ENCODE results near the gene NEK8. TPM values are rescaled to one million over a fixed set of nuclear protein-coding genes. Genes with fewer than 3 reads are reported as not detected.

Gene NEK8
- total and polyA plus RNA-seq, 2 of the 8 experiments (the other 6 are each of a cell fraction or from before 2014, with no cell fraction given) = 14.9 to 23.3 TPM

GRCh38 chr17:28765038-28765437 lies 36.5 kb downstream of the NEK8 start:
- Histone ChIP-seq H2AK5ac (ENCODE audit: low read depth, low read length) (no peak overlapping the region), H2BK15ac (ENCODE audit: low read length) (no peak overlapping the region), H3K56ac (replicated peaks; ENCODE audit: insufficient read length, low read depth, low read length) (no peak overlapping the region), H3K27ac (ENCODE audit: low read depth, low read length) (no peak overlapping the region), H2BK120ac (replicated peaks; ENCODE audit: low read depth, low read length) (no peak overlapping the region), H3K4me1 (replicated peaks in 1 of 4; ENCODE audit: control insufficient read depth in 3 of 4, insufficient read depth in 4 of 4, low read length in 3 of 4) (peaks cover 9 to 25% (median 17%) of the 10 kb centered on the region in 4 experiments; a peak in 6 of 7 replicates), H4K8ac (ENCODE audit: extremely low read depth, insufficient read depth, low read length) (no peak overlapping the region), H2BK12ac (ENCODE audit: low read depth, low read length) (no peak overlapping the region), H3K23me2 (ENCODE audit: low read depth, low read length) (peaks cover 4% of the 10 kb centered on the region; the same call in 1 of the 2 replicates), H4K20me1 (replicated peaks in 1 of 2; ENCODE audit: control insufficient read depth in 1 of 2, insufficient read depth in 2 of 2, low read length in 2 of 2) (peaks cover 0 to 2% of the 10 kb centered on the region in 2 experiments), H3K4me2 (ENCODE audit: insufficient read depth in 1 of 2, low read depth in 2 of 2, low read length in 2 of 2) (no peak overlapping the region), H3K18ac (ENCODE audit: extremely low read depth, low read length) (no peak overlapping the region), H3K9me3 (ENCODE audit: insufficient read depth in 2 of 2, low read depth in 1 of 2, low read length in 1 of 2) (no peaks in the 10 kb centered on the region), H2BK5ac (ENCODE audit: low read depth, low read length) (peak overlapping the region; percentile 18; the same call in 1 of the 2 replicates), H3K79me1 (ENCODE audit: low read depth, low read length) (peaks cover 2% of the 10 kb centered on the region; the same call in 1 of the 2 replicates), H3K79me2 (ENCODE audit: control insufficient read depth in 1 of 2, insufficient read depth in 2 of 2, low read length in 2 of 2) (peaks cover 0 to 14% of the 10 kb centered on the region in 2 experiments; a peak in 2 of 4 replicates), H2BK20ac (ENCODE audit: low read length) (no peak overlapping the region), H4K91ac (replicated peaks; ENCODE audit: insufficient read length, low read length) (no peak overlapping the region), H3K9ac (replicated peaks in 1 of 4; ENCODE audit: extremely low read depth in 1 of 4, low read depth in 3 of 4, low read length in 3 of 4) (no peak overlapping the region), H3K36me3 (ENCODE audit: control insufficient read depth in 2 of 4, insufficient read depth in 4 of 4, low read length in 3 of 4) (peaks cover 0 to 17% (median 11%) of the 10 kb centered on the region in 4 experiments; a peak in 5 of 8 replicates), H4K5ac (ENCODE audit: insufficient read length, low read depth, low read length) (no peak overlapping the region), H2AFZ (ENCODE audit: low read length) (no peak overlapping the region), H3K4ac (replicated peaks; ENCODE audit: insufficient read length, low read depth, low read length) (no peak overlapping the region), H3K14ac (ENCODE audit: insufficient read length) (no peak overlapping the region), H3K23ac (ENCODE audit: insufficient read length) (no peak overlapping the region), H3K4me3 (ENCODE audit: extremely low read depth in 1 of 4, insufficient read depth in 2 of 4, low read depth in 3 of 4, low read length in 4 of 4) (no peak overlapping the region), H3K27me3 (replicated peaks in 1 of 4; ENCODE audit: control insufficient read depth in 3 of 4, extremely low read depth in 1 of 4, insufficient read depth in 3 of 4, low read length in 3 of 4) (no peaks in the 10 kb centered on the region)
- DNase-seq (ENCODE audit: low read depth in 1 of 2, low spot score in 2 of 2) = no peak
- CTCF ChIA-PET (ENCODE audit: partially characterized antibody) = interaction anchor here (0.5 to 7.3 kb wide), 29 partner anchors 9 to 1345 kb away, joined by 3 to 134 read pairs (median 13); partner anchors contain the start of genes DHRS13, FAM222B, FLOT2 and NEK8
- FAIRE-seq = no peak
- POLR2A ChIA-PET (ENCODE audit: partially characterized antibody) = interaction anchor here (1.1 to 11.4 kb wide), 5 partner anchors 9 to 45 kb away, joined by 3 to 240 read pairs (median 5); partner anchors contain the start of genes RPL23A and TRAF4
- TF ChIP-seq RFX5 (IDR thresholded peaks at IDR 0.05; ENCODE audit: borderline replicate concordance, low read depth, low read length) (no peak), SUZ12 (IDR thresholded peaks at IDR 0.05; ENCODE audit: low read length) (no peak)
- WGBS, 2 experiments (ENCODE audit: extremely low coverage in 1 of 2, insufficient coverage in 1 of 2, insufficient read length in 1 of 2, insufficient replicate concordance in 2 of 2, low coverage in 1 of 2, low lambda C conversion rate in 2 of 2, missing lambda C conversion rate in 1 of 2) = 96% methylated on average over 4 of the region's 4 CpGs; no CpG with 5 or more reads in 1 of the 2 experiments
